Measurements from ENCODE around the gene UTS2B. TPM values are rescaled to one million over a fixed set of nuclear protein-coding genes. Genes with fewer than 3 reads are reported as not detected.

Gene UTS2B
- total RNA-seq, 4 donors from 2014 or later: 0.38 TPM; not detected in 3

GRCh38 chr3:191303596-191303995 is 26.7 kb downstream of the UTS2B start:
- intact Hi-C loops (cut with DNase I): no loop called here
- H3K27me3 ChIP-seq: no peaks in the 10 kb centered on the region
- DNase-seq: no peak
- no peaks in the 10 kb centered on the region for H3K36me3 ChIP-seq
- 76 to 84% methylated on average over 3 of the region's 3 CpGs for WGBS, 2 donors
- no peaks in the 10 kb centered on the region for H3K9me3 ChIP-seq
- no peaks in the 10 kb centered on the region for H3K4me1 ChIP-seq
- TF ChIP-seq, protein P1, sequence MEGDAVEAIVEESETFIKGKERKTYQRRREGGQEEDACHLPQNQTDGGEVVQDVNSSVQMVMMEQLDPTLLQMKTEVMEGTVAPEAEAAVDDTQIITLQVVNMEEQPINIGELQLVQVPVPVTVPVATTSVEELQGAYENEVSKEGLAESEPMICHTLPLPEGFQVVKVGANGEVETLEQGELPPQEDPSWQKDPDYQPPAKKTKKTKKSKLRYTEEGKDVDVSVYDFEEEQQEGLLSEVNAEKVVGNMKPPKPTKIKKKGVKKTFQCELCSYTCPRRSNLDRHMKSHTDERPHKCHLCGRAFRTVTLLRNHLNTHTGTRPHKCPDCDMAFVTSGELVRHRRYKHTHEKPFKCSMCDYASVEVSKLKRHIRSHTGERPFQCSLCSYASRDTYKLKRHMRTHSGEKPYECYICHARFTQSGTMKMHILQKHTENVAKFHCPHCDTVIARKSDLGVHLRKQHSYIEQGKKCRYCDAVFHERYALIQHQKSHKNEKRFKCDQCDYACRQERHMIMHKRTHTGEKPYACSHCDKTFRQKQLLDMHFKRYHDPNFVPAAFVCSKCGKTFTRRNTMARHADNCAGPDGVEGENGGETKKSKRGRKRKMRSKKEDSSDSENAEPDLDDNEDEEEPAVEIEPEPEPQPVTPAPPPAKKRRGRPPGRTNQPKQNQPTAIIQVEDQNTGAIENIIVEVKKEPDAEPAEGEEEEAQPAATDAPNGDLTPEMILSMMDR (IDR thresholded peaks at IDR 0.05): no peak
- TF ChIP-seq POLR2A (IDR thresholded peaks at IDR 0.05): no peak
- H3K4me3 ChIP-seq: no peak overlapping the region
- no peak overlapping the region for H3K27ac ChIP-seq

- no peak for DNase-seq
- no peaks in the 10 kb centered on the region for H3K9me3 ChIP-seq
- H3K27me3 ChIP-seq: no peaks in the 10 kb centered on the region
- WGBS, 2 donors: 70 to 79% methylated on average over 2 of the region's 2 CpGs
- H3K4me3 ChIP-seq: no peak overlapping the region
- intact Hi-C loops (cut with DNase I): no loop called here
- H3K4me1 ChIP-seq: no peaks in the 10 kb centered on the region
- H3K27ac ChIP-seq: no peak overlapping the region
- no peaks in the 10 kb centered on the region for H3K36me3 ChIP-seq
- TF ChIP-seq, protein P1 (IDR thresholded peaks at IDR 0.05): no peak
- no peak for TF ChIP-seq POLR2A (IDR thresholded peaks at IDR 0.05)
Measured at GRCh38 chr3:191302451-191302850, 27.9 kb downstream of the UTS2B start.

- WGBS, 2 donors: 91 to 93% methylated on average over 4 to 5 of the region's 5 CpGs
- no peak for TF ChIP-seq POLR2A (IDR thresholded peaks at IDR 0.05)
- TF ChIP-seq, protein P1 (IDR thresholded peaks at IDR 0.05): no peak
- H3K4me3 ChIP-seq: no peak overlapping the region
- DNase-seq: no peak
- no peaks in the 10 kb centered on the region for H3K36me3 ChIP-seq
- H3K27ac ChIP-seq: no peak overlapping the region
- no peaks in the 10 kb centered on the region for H3K9me3 ChIP-seq
- H3K27me3 ChIP-seq: no peaks in the 10 kb centered on the region
- no peaks in the 10 kb centered on the region for H3K4me1 ChIP-seq
- intact Hi-C loops (cut with DNase I): no loop called here
Measured at GRCh38 chr3:191301782-191302411, 28.4 kb downstream of the UTS2B start.

- no peaks in the 10 kb centered on the region for H3K9me3 ChIP-seq
- no peaks in the 10 kb centered on the region for H3K36me3 ChIP-seq
- intact Hi-C loops (cut with DNase I): no loop called here
- no peak overlapping the region for H3K4me3 ChIP-seq
- 73 to 75% methylated on average over 1 of the region's 1 CpG for WGBS, 2 donors
- DNase-seq: no peak
- TF ChIP-seq, protein P1 (IDR thresholded peaks at IDR 0.05): no peak
- no peak for TF ChIP-seq POLR2A (IDR thresholded peaks at IDR 0.05)
- H3K27me3 ChIP-seq: no peaks in the 10 kb centered on the region
- H3K27ac ChIP-seq: no peak overlapping the region
- H3K4me1 ChIP-seq: no peaks in the 10 kb centered on the region
Measured at GRCh38 chr3:191301017-191301416, 29.3 kb downstream of the UTS2B start.

DNA sequence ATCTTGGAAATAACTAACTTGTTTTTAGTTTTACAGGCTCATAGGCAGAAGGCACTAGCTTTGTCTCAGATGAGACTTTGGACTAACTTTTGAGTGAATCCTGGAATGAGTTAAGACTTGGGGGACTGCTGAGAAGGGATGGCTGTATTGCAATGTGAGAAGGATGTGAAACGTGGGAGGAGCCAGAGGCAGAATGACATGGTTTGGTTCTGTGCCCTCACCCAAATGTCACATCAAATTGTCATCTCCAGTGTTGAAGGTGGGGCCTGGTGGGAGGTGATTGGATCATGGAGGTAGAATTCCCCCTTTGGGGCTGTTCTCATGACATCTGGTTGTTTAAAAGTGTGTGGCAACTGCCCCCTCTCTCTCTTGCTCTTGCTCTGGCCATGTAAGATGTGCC is 29.9 kb downstream of the UTS2B start:
- no peak overlapping the region for H3K4me3 ChIP-seq
- no peaks in the 10 kb centered on the region for H3K27me3 ChIP-seq
- H3K27ac ChIP-seq: no peak overlapping the region
- no peak for DNase-seq
- H3K4me1 ChIP-seq: no peaks in the 10 kb centered on the region
- no peaks in the 10 kb centered on the region for H3K9me3 ChIP-seq
- no peak for TF ChIP-seq POLR2A (IDR thresholded peaks at IDR 0.05)
- TF ChIP-seq, protein P1 (IDR thresholded peaks at IDR 0.05): no peak
- intact Hi-C loops (cut with DNase I): no loop called here
- H3K36me3 ChIP-seq: no peaks in the 10 kb centered on the region
- 60 to 100% methylated on average over 1 of the region's 1 CpG for WGBS, 2 donors
